GM04503 (cell line): ENCODE measurements around the gene TMEM240.
"Not testable (repeated sequence)": the region's sequence is repeated elsewhere in the genome, so short reads cannot be mapped to it uniquely, and the experiment has no call there.

Experiments used
- DNase-seq: peaks from one replicate; pipeline ENCODE4 v3.0.0-alpha.2; 2012; ENCODE audit warnings: low read depth

Gene TMEM240

DNA sequence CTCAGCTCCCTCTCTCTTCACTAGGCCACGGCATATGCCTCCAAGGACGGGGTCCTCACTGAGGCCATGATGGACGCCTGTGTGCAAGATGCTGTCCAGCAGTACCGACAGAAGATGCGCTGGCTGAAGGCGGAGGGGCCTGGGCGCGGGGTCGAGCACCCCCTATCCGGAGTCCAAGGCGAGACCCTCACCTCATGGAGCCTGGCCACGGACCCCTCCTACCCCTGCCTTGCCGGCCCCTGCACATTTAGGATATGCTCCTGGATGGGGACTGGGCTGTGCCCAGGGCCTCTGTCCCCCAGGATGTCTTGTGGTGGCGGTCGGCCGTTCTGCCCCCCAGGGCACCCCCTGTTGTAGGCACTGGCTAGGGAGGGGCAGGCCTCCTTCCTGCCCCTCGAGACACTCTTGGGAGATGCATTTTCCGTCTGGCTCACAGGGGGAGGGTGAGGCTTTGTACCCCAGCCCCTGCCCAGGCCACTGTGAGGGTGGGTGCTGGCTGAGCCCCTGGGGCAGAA is 44.9 kb downstream of the TMEM240 start:
- DNase-seq, result not testable (repeated sequence)

DNA sequence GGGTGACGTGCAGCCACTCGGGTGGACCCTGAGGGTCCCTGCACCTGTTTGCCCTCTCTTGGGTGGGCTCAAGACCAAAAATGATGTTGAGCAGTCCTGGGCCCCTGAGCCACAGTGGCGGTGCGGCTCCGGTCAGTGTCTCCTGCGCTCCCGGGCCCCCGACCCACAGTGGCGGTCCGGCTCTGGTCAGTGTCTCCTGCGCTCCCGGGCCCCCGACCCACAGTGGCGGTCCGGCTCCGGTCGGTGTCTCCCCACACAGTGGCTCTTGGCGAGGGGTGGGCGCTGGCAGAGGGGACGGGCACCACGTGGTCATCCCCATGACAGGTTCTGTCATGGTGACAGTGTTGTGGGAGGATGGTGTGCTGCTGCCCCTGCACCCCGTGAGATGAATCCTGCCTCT is 46.1 kb downstream of the TMEM240 start:
- not testable (repeated sequence) for DNase-seq

DNA sequence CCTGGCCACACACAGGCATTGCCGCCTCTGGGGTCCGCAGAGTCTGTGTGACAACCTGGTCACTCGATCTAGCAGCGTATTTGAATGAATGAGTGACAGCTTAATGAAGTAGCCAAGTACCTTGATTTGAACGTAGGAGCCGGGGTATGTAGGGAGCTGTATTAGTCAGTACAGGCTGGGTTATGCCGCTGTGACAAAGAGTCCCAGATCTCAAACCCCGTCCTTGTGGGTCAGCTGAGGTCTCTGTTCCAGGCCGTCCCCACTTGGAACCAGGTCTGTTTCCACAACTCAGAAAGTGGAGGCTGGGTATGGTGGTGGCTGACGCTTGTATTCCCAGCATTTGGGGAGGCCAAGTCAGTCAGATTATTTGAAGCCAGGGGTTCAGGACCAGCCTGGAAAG is 48.8 kb downstream of the TMEM240 start:
- DNase-seq, result no peak

DNA sequence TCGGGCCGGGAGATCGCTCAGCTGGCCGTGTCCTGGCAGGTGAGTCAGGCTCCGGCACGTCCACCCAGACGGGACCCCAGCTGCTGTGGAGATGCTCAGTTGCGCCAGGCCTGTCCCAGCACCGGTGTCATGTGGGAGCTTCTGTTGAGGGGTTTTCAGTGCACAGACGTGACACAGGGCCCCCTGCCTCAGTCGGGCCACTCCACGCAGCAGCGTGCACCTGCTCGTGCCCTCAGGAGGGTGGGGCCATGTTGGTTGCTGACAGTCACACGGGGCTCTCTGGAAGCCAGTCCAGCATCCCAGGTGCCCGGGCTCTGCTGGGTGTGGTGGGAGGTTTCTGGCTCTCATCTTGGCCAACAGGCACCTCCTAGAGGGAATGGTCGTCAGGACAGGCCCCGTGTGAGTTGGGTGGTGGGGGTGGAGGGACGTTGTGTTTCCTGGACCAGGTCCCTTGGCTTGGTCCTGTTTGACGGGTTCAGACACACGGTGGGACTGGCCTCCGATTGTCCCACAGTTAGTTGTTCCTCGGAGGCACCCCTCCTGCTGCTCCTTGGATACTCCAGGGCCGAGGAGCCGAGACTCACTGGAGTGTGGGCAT is 49.7 kb downstream of the TMEM240 start:
- DNase-seq, result no peak

DNA sequence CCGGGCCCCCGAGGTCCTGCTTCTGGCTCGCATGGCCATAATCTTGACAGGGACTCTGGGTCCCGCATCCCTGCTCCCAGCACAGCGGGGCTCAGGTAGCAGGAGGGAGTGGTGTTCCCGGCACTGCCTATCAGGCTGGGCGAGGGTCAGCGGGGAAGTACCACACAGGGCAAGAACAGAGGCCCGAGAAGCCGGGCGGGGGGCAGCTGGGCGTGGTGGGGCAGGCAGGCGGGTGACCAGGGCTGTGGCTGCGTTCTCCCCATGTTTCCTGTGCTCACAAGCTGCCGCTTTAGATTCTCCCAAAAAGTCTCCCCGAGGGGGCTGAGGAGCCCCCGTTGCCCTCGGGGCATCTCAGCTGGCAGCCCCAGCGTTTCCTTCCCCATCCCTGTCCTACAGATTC is 50.6 kb downstream of the TMEM240 start:
- no peak for DNase-seq

DNA sequence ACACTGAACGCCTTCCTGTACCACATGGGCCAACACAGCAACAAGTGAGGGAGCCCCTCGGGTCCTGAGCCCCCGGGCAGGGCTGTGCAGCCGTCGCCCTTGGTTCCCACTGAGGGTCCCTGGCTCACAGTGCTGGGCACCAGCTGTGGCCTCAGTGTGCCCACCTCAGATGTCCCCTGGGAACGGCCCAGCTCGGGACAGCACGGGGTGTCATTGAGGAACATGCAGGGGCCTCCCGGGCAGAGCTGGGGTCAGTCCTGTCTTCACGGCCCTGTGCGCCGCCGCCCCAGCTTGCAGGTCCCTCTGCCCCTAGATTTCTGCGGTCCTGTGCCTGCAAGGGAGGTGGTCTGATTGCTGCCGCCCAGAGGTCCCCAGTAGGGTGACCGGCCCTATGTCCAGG is 51.2 kb downstream of the TMEM240 start:
- no peak for DNase-seq

DNA sequence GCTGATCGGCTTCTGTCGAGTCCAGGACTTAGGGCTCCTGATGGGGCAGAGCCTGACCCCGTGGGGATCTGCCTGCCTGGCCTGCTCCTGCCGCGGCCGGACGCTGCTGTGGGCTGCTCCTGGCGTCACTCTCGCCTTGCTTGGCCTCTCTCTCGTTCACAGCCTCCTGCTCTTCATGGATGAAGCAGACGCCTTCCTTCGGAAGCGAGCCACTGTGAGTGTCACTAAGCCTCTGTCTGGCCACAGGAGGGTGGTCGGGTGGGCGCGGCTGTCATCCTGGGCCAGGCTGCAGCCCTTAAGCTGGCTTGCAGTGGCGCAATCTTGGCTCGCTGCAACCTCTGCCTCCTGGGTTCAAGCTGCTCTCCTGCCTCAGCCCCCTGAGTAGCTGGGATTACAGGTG is 52.7 kb downstream of the TMEM240 start:
- no peak for DNase-seq

DNA sequence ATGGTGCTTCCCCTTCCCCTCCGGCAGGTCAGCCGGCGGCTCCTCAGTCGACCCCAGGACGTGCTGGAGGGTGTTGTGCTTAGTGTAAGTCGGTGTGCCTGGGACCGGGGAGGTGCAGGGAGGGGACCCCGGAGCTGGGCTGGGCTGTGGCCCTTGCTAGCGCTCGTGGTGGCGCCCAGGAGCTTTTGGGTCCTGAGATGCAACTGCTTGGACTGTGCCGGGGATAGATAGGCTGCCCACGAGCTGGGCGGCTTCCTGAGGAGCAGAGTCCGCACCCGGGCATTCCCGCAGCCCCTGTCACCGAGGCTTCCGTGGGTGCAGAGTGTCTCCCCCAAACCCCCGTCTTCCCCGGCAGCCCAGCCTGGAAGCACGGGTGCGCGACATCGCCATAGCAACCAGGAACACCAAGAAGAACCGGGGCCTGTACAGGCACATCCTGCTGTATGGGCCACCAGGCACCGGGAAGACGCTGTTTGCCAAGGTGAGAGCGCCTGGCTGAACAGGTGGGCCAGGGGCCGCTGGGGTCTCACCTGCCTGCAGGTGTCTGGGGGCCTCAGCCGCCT is 54.6 kb downstream of the TMEM240 start:
- DNase-seq, result not testable (repeated sequence)

DNA sequence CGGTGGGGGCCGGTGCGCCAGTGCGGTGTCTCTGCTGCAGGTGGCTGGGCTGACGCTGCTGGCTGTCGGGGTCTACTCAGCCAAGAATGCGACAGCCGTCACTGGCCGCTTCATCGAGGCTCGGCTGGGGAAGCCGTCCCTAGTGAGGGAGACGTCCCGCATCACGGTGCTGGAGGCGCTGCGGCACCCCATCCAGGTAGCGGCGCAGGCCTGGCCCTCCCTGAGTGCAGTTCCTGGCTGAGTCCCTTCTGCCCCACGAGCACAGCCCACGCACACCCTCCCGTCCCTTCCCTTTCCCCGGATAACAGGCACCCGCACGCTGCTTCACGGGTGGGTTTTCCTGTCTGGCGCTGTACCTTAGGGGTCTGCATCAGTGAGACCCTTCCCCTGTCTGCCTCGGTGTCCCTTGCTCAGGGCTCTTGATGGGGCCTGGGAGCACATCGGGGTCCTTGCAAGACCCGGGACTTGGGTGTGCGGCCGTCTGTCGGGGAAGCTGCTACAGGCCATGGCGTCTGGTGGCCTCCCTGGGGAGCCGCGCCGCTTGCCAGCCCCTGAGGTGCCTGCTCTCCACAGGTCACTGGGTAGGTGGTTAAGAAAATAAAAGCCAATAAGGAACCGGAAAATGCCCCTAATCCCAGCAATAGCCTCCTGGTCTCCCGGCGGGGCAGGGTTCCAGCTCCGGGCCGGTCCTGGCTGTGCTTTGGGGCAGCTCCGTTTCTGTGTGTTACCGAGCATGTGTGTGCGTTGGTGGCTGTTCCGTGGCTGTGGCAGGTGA is 55.3 kb downstream of the TMEM240 start:
- not testable (repeated sequence) for DNase-seq
